Adipose tissue (tissue), 3 donors: ENCODE results near the gene TOM1L2. TPM values are rescaled to one million over a fixed set of nuclear protein-coding genes. Genes with fewer than 3 reads are reported as not detected.

Source experiments
- H3K27ac ChIP-seq: one replicate; pipeline ENCODE4 v1.5.1; 2013; ENCODE audit warnings: low read depth, low read length
- WGBS, 3 donors: extraction: QIAGEN DNeasy Blood & Tissue Kit; methylation state at CpG; one replicate each; pipeline ENCODE4 v1.1.7; 2013; 5-methylcytosine and 5-hydroxymethylcytosine counted together
- polyA plus RNA-seq, 3 donors: library from polyadenylated mRNA; stranded (reverse); fragments of 200-250 nt; gene quantifications; one replicate each; pipeline ENCODE4 v1.2.3, GENCODE V29; 2013
- donor health status: healthy with polysubstance abuse.
- donor health status: Bipolar disorder and iron deficiency.
- donor health status: healthy.

Gene TOM1L2
- polyA plus RNA-seq, 3 donors: 14.0 to 24.8 (median 16.3) TPM

DNA sequence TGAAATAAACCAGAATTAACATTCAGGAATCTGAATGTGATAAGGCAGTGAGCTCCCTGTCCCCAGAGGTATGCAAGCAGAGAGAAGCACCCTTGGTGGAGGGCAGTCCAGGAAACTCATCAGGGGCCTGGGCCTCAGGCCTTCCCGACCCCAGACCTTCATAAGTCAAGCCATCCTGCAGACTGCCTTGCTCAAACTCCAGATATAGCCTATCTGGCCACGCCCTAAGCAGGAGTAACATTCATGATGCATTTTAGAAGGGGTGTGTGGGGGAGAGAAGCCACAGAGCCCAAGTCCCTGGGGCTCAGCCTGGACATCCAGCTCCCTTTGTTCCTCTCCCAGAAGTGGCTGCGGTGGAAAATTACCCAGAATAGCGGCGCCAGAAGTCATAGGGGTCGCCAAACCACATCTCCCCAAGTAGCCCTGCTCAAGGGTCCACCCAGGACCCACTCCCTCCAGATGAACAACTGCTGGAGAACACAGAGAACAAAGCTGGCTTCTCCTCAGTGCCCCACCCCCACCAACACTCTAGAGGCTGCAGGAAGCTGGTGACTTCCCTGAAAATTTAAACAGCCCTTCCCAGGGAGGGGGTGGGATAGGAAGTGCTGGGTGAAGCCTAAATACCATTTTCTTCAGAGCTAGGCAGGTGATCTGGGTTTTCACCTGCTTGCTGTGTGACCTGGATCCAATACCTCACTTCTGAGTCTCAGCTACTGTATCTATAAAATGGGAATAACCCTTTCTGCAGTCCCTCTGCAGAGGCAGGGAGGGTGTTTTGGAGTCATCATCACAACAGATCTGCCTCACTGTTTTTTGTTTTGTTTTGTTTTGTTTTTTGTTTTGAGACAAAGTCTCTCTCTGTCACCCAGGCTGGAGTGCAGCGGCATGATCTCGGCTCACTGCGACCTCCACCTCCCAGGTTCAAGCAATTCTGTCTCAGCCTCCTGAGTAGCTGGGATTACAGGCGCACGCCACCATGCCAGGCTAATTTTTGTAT lies 133.9 kb downstream of the TOM1L2 start:
- no peak overlapping the region for H3K27ac ChIP-seq
- 40 to 69% (median 47%) methylated on average over 11 of the region's 11 CpGs for WGBS, 3 donors

DNA sequence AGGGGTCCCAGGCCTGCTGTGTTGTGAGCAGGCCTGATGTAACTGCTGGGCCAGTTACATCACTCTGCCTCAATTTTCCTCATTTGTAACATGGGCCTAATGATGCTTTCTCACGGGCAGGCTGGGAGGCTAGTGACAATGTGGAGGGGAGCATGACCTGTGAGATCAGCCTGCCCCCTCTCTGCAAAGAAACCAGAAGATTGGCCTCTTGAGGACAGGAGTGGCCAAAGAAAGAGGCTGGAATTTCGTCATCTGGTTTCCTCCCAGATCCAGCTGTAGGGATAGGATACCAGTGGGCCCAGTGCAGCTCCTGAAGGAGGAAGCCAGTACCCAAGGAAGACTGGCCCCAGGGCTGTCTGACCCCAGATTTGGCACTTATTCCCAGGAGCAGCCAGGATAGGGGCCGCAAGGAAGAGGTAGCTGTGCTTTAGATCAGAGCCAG lies 134.8 kb downstream of the TOM1L2 start:
- peak overlapping the region; percentile 98 for H3K27ac ChIP-seq
- 30 to 46% (median 36%) methylated on average over 3 of the region's 3 CpGs for WGBS, 3 donors

DNA sequence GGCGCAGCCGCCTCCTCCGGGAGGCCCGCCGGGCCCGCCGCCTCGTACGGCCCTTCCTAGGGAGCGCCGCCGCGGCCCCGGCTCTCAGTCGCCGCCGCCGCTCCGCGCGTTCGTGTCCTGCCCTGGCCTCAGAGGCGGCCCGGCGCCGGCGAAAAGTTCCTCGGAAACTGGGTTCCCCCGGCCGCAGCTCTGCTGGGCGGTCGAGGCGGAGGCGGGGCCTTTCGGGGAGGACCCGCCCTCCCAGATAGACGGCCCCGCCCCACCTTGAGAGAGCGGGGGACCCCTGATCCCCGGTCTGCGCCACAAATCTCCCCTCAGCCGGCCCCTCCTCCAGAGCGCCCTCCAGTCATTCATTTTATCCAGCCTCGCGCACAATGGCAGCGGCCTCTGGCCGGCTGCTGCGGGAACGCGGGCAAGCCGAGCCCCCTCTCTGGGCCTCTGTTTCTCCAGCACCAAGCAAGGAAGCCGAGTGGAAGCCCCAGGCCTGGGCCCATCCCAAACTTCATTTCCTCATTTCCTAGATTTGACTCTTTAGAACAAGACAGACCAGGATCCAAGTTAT lies 135.3 kb downstream of the TOM1L2 start, which contains the start of gene SREBF1:
SREBF1 (minus strand) TSS at position 169 of the 562 bp plus-strand sequence. CDS start 169 bp downstream, outside the sequence.
- H3K27ac ChIP-seq: peak within 1 kb of the TSS; percentile 98
- WGBS, 3 donors: 0 to 2% (median 2%) methylated on average over 45 to 52 of the region's 52 CpGs

DNA sequence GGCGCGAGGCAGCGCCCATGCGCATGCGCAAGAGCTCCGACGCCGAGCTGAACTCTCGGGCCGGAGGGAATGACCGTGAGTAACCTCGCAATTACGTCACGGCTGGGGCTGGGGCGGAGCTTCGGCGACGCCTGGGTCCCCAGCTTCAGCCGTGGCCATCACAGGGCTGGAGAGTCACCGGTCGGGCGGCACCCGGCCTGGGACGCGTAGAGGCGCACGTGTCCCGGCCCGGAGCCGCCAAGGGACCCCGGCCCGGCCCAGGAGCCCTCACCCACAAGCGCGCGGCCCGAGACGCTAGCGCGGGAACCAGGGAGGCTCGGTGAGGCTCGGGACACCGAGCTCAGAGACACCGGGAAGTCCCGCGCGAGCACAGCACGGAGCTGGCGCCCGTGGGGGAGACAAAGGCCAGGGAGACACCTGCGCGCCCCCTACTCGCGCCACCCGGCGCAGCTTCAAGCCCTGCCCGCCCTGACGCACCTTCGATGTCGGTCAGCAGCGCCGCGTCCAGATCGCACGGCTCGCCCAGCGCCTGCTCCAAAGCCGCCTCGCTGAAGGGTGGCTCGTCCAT lies 135.9 kb downstream of the TOM1L2 start:
- 0 to 1% (median 0%) methylated on average over 58 to 69 of the region's 69 CpGs for WGBS, 3 donors
- peak overlapping the region; percentile 98 for H3K27ac ChIP-seq

DNA sequence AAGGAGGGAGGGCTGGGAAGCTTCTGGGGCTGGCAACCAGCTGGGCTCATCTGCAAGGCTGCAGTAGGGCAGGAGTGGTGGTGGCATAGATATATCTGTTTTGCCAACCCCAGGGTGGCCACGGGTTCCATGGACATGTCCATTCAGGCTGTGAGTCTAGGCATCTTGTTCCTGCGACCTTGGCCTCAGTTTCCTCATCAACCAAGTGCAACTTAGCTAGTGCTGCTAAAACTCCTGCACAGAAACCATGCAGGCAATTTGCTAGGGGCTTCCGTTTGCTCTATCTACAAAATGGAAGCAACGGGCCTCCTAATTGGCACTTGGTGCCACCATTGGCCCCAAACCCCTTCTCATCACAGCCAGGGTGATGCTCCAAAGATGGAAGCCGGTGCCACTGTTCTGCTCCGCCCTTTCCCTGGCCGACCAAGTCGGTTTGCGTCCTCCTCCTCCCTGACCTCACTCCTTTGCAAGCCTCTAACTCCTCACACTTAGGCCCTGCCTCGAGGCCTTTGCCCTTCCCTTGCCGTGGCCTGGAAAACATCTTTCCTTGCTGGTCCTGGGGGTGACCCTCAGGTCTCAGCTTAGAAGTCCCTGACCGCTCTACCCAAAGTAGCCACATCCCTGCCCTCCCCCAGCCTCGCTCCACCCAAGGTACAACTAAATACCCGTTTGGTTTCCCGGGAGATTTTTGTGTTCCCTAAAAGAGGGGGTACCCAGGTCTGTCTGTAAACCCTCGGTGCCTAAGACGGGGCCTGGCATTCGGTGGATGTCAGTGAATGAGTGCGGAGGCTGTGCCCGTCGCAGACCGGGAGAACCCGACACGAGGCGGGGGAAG lies 136.6 kb downstream of the TOM1L2 start:
- H3K27ac ChIP-seq: peak overlapping the region; percentile 98
- 24 to 29% (median 29%) methylated on average over 25 of the region's 25 CpGs for WGBS, 3 donors

DNA sequence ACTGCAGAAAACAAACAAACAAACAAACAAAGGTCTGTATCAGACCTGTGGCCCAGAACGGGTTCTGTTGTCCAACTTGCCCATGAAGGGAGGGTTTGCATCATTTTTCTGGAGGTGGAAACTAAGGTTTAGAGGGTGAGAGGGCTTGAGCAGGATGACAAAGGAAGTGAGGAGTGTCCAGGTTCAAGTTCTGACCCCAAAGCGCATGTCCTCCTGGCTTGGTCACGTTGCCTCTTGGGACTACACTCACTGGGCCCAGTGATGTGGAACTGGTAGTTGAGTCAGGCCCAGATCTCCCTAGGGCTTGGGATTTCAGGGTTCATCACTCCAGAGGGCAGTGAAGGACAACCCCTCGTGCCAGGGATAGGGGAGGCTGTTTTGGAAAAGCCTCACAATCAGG lies 137.2 kb downstream of the TOM1L2 start:
- WGBS, 3 donors: 67 to 77% (median 76%) methylated on average over 4 of the region's 4 CpGs

DNA sequence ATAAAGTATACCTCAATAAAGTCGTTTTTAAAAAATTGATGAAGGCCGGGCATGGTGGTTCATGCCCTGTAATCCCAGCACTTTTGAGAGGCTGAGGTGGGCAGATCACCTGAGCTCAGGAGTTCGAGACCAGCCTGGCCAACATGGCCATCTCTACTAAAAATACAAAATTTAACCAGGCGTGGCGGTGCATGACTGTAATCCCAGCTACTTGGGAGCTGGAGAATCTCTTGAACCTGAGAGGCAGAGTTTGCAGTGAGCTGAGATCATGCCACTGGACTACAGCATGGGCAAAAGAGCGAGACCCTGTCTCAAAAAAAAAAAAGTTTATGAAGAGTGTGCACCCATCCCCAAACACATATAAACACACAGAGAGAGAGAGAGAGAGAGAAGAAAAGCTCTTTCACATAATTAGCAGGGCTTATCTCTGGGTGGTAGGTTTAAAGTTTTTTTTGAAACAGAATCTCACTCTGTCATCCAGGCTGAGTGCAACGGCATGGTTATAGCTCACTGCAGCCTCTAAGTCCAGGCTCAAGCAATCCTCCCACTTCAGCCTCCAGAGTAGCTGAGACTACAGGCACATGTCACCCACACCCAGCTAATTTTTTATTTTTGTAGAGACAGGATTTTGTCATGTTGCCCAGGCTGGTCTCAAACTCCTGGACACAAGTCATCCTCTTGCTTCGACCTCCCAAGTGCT lies 138.4 kb downstream of the TOM1L2 start:
- WGBS, 3 donors: 71 to 81% (median 80%) methylated on average over 8 of the region's 8 CpGs
- no peak overlapping the region for H3K27ac ChIP-seq

More for the DNA sequence above, 137.2 kb downstream of the TOM1L2 start:
- H3K27ac ChIP-seq: no peak overlapping the region

DNA sequence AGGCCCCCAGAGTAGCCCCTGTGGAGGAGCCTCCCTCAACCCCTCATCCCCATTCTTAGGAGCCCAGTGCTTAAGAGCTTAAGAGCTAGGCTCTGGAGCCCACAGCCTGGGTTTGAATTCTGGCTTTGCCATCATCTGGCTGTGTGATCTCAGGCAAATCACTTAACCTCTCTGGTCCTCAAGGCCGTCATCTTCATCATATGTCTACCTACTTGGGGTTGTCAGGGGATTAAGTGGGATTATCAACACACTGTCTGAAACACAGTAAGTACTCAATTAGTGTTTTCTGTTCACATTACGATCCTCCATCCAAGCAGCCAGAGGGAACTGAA lies 140.2 kb downstream of the TOM1L2 start:
- WGBS, 3 donors: 89 to 97% (median 95%) methylated on average over 2 of the region's 2 CpGs
- H3K27ac ChIP-seq: no peak overlapping the region

DNA sequence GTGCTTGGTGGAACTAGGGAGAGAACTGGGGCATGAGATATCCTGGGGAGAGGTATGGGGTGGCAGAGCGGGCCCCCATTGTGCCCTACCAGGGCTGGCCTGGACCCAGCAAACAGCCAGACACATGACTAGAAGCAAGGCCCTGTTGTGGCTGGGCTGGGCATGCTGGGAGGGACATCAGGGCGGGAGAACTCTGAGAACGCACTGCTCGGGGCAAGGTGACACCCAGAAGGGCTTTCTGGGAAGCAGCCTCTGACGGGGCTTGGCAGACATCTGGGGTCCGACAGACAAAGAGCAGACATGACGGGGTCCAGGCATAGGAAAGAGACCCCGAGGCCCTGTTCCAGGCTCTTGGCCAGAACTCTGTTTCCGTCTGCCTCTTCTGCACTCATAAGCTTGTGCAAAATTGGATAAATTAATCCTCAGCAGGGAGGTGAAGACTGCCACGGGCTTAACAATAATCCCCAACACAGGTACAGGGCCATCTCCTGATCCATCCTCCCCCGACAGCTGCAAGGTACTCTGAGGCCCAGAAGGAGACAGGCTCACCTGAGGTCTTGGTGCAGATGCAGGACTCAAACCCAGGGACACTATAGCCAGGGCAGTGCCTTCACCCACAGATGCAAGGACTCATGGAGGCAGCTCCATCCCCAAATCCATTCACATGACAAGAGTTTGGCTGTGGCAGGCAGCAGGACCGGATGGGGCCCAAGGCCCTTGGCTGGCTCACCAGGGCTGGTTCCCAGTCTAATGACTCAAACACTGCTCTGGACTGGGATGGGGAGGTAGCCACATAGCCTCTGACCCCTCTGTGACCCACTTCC lies 140.8 kb downstream of the TOM1L2 start:
- H3K27ac ChIP-seq: no peak overlapping the region
- 69 to 77% (median 74%) methylated on average over 12 of the region's 12 CpGs for WGBS, 3 donors

DNA sequence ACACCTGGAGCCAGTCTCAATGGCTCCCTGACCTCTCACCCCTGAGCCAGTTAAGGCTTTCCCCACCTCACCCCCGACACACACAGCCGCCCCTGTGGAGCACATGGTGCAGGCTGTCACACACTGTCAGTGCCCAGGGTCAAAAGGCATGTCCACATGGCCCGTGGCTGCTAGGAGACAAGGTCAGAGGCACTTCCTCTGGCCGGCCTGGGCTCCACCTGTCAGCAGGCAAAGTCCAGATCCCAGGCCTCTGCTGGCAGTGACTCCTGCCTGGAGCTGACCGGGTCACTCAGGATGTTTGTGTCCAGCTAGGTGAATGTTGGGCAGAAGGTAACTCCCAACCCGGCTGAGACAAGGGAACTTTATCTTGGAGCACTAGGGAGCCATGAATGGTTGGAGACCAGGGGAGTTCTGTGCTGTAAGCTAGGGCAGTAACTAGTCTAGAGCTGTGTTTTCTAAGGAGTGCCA lies 141.4 kb downstream of the TOM1L2 start:
- H3K27ac ChIP-seq: no peak overlapping the region
- 30 to 65% (median 56%) methylated on average over 5 to 6 of the region's 6 CpGs for WGBS, 3 donors

DNA sequence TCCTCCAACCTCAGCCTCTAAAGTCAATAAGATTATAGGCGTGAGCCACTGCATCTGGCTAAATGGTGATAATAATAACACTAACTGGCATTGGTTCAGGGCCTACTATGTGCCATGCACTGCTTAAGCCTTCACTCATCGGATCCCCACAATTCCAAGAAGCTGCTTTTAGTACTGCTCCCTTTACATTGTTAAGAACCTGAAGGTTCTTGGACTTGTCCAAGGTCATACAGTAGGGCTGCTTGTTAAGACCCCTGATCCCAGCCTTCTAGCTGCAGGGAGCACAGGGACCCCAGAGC lies 142.0 kb downstream of the TOM1L2 start:
- H3K27ac ChIP-seq: no peak overlapping the region
- 74 to 95% (median 91%) methylated on average over 2 of the region's 2 CpGs for WGBS, 3 donors

DNA sequence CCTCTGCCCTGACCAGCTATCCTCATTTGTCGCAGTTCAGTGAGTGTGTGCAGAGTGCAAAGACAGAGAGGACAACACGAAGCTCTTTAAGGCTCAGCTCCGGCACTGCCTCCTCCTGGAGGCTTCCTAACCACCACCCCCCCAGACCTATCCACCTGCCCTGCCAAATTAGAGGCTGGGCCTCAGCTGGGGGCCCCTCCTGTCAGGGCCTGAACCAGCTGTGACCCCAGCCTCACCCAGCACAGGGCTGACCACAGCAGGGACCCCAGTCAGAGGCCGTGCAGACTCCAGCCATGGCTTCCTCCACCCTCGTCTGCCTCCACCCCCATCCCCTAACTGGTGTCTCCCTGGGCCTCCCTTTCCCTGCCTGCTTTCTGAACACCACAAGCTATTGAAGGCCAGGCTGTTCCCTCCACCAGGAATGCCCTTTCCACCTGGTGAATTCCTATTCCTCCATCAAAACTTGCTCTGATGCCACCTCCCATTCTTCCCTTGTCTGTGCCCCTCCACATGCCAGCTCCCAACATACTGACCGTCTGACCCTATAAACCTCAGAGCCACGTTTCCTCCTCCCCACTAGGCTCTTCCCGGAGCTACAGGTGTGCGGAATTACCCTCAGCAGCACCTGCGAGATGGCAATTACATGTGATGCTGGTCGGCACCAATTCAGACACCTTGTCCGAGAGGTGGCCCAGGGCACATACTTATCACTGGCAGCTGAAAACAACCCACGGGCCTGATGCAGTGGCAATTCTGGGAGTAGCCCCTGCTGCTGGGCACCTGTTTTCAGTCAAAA lies 144.2 kb downstream of the TOM1L2 start:
- WGBS, 3 donors: 81 to 89% (median 88%) methylated on average over 13 of the region's 13 CpGs
- no peak overlapping the region for H3K27ac ChIP-seq

DNA sequence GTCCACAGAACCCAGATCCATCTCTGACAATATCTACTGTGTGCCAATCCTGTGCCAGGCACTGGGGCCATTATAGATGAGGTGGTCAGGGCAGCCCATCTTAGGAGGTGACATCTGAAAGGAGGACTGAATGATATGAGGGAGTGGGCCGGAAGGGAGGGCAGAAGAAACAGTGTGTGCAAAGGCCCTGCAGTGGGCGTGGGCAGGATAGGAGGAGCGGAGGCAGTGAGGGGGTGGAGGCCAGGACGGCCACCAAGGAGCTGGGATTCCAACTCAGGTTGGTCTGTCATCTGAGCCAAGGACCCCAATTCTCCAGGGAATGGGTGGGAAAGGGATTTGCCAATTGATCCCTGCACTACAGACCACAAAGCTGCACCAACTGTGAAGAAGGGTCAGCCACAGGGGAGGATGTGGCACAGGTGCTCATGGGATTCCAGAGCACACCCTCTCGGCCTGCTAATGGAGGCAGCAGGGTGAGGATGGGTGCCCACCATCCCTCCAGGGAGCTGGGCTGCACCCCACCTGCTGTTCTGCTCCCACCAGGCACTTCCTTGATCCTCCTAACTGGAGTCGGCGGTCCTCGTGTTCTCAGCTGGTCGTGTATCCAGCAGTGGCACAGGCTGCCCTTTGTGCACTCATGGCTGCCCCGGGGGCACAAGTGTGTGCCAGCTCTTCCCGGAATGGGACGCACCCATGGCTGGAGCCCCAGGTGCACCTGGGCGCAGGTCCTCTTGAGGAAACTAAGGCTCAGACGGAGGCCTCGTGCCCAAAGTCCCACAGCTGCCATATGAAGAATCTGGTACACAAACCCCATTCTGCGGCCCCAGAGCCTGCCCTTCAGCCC lies 145.0 kb downstream of the TOM1L2 start:
- H3K27ac ChIP-seq: no peak overlapping the region
- WGBS, 3 donors: 93% methylated on average over 16 of the region's 16 CpGs

DNA sequence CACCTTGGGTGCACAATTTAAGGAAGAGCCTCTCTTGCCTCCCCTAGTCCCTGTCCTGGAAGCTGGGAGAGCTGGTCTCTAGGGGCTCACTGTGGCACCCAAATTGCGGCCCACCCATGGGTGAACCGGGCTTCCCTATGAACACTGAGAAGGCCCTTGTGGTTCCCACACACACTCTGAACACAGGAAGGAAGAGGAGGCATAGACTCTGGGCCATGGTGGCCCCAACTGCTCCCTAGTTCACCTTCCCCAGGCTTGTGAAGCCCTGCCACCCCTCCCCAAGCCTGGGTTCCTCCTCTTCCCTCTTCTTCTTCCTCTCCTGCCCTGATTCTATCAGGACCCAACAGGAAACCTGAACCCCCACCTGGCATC lies 145.9 kb downstream of the TOM1L2 start:
- WGBS, 3 donors: 42 to 100% (median 66%) methylated on average over 2 of the region's 2 CpGs
- H3K27ac ChIP-seq: no peak overlapping the region

DNA sequence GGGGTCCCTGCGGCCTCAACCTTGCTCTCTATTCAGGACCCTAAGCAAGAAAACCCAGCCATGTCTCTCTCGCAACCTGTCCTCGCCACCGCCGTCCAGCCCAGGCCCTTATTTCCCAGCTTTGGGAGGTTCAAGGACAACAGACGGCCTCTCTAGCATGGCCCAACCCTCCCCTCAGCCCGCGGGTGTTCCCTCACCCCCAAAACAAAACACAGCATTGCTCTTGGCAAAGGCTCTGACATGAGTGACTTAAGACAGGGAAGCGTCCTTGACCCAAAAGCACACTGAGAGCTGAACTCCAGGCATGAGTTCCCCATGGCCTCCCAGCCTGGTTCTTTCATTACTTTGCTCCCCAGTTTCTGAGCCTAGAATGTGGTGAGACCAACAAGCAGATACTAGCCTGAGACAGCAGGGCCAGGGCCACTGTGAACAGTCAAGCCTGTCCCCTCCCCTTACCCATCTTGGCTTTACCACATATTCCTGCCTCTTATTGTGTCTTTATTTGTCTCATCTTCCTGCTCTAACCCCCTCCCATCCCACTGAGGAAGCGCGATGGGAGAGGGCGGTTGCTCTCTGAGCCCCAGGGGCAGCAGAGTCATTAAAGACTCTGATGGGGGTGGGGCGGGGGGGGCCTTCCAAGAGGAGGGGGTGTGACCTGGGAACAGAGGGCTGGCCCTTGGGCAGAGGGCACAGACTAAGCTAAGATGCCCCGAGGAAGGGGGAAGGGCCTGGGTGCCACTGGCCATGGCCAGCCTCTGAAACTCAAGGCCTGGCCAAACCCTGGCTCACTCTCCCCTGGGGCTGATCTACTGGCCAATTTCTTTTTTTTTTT lies 147.2 kb downstream of the TOM1L2 start:
- peak overlapping the region; percentile 29 for H3K27ac ChIP-seq
- WGBS, 3 donors: 33 to 41% (median 39%) methylated on average over 14 of the region's 14 CpGs
